Right lung (tissue), 5 donors: ENCODE data around the gene TSPAN14. TPM values are rescaled to one million over a fixed set of nuclear protein-coding genes. Genes with fewer than 3 reads are reported as not detected.
A peak's percentile ranks its signal among the peaks of the same experiment; 100 is the strongest.
"Not testable (repeated sequence)": the region's sequence is repeated elsewhere in the genome, so short reads cannot be mapped to it uniquely, and the experiment has no call there.

Source experiments
- DNase-seq, 2 donors: peaks; one replicate each; pipeline ENCODE4 v3.0.0-alpha.2; 2013
- polyA plus RNA-seq, 5 donors: library from polyadenylated mRNA; unstranded; fragments of 120-200 nt; gene quantifications; one replicate each; pipeline versions ENCODE4 v1.2.1 to v1.2.3, GENCODE V29; 2013; ENCODE audit warnings: inconsistent platforms in 1 of 5, low replicate concordance in 1 of 5; ENCODE audit not compliant: insufficient read length in 5 of 5, insufficient read depth in 1 of 5

Gene TSPAN14
- polyA plus RNA-seq, 5 donors, result 69.4 to 95.1 (median 78.3) TPM

- no peak for DNase-seq
Measured at GRCh38 chr10:80468002-80468401, 13.9 kb downstream of the TSPAN14 start.

DNA sequence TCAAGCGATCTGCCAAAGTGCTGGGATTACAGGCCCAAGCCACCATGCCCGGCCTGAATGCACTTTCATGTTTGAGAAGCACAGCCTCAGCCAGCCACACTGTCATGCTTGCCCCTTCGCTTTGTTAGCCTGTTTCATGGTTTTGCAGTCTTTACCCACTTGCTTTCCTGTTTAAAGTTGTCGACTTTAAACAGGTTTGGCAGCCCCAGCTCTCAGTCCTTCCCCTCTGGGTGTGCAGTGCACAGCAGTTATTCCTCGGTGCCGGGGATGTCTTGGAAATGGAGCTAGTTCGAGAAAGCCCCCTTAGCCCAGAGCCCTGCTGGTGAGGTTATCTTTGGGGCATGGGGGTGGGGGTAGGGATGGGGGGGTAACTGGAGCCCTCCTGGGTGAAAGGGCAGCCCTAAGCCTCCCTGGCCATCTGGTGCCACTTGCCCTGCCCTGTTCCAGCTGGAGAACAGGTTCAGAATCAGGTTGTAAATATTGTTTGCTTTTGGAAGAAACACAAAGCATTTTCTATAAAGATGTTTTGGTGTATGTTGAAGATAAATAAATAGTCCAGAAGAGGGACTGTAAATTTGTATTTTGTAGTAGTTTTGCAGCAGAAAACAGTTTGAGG, 14.8 kb downstream of the TSPAN14 start:
- DNase-seq, result peak in 1 of 2 donors; percentile 30

- DNase-seq, result no peak
Measured at GRCh38 chr10:80470266-80470665, 16.2 kb downstream of the TSPAN14 start.

DNA sequence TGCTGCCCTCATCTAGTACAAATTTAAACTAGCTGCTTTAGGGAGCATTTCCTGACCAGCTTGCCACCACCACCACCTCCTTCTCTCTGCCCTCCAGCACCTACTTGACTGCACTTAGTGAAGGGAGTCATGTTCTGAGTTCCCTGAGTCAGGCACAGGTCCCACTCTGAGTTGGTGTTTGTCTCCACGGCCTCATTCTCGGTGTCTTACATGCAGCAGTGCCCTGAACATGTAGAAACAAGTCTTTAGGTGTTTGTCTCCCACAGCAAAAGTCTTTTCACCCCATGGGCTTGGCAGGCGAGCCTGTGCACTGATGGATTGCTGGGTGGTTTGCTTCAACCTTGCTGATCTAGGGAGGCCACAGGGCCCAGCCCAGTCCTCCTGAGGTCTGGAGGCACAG, 16.9 kb downstream of the TSPAN14 start:
- DNase-seq, result no peak

DNA sequence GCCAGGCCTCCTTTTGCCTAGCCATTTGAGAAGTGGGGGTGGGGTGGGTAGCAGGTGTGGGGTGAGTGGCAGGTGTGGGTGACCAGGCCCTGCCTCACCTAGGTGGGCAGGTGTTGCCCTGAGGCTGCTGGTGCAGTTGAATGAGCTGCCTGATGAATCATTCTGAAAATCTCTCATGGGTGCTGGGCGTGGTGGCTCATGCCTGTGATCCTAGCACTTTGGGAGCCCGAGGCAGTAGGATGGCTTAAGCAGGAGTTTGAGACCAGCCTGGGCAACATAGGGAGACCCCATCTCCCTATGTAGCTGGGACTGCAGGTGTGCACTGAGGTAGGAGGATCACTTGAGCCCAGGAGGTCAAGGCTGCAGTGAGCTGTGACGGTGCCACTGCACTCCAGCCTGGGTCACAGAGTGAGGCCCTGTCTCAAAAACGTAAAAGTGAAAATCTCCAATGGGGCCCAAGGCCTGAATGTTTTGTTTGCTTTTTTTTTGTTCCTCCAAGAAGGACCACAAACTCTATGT, 17.7 kb downstream of the TSPAN14 start:
- DNase-seq, result no peak

GRCh38 chr10:80472234-80473095, 18.4 kb downstream of the TSPAN14 start:
- no peak for DNase-seq

- DNase-seq, result no peak
Measured at GRCh38 chr10:80473096-80473657, 19.1 kb downstream of the TSPAN14 start.

- no peak for DNase-seq
Measured at GRCh38 chr10:80473692-80474596, 19.8 kb downstream of the TSPAN14 start.

- DNase-seq, result no peak
Measured at GRCh38 chr10:80474597-80474910, 20.4 kb downstream of the TSPAN14 start.

GRCh38 chr10:80474941-80475340, 20.8 kb downstream of the TSPAN14 start:
- DNase-seq, result no peak

DNA sequence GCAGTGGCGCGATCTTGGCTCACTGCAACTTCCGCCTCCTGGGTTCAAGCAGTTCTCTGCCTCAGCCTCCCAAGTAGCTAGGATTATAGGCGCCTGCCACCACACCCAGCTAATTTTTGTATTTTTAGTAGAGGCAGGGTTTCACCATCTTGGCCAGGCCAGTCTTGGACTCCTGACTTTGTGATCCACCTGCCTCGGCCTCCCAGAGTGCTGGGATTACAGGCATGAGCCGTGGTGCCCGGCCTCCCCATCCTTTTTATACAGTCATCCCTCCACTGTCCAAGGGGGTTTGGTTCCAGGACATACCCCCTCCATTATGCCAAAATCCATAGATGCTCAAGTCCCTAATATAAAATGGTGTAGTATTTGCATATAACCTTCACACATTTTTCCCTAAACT, 21.5 kb downstream of the TSPAN14 start:
- DNase-seq, result not testable (repeated sequence)

GRCh38 chr10:80476685-80477084, 22.6 kb downstream of the TSPAN14 start:
- no peak for DNase-seq

GRCh38 chr10:80477813-80478212, 23.7 kb downstream of the TSPAN14 start:
- DNase-seq, result no peak

DNA sequence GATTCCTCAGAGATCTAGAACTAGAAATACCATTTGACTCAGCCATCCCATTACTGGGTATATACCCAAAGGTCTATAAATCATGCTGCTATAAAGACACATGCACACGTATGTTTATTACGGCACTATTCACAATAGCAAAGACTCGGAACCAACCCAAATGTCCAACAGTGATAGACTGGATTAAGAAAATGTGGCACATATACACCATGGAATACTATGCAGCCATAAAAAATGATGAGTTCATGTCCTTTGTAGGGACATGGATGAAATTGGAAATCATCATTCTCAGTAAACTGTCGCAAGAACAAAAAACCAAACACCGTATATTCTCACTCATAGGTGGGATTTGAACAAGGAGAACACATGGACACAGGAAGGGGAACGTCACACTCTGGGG, 26.3 kb downstream of the TSPAN14 start:
- DNase-seq, result not testable (repeated sequence)

DNA sequence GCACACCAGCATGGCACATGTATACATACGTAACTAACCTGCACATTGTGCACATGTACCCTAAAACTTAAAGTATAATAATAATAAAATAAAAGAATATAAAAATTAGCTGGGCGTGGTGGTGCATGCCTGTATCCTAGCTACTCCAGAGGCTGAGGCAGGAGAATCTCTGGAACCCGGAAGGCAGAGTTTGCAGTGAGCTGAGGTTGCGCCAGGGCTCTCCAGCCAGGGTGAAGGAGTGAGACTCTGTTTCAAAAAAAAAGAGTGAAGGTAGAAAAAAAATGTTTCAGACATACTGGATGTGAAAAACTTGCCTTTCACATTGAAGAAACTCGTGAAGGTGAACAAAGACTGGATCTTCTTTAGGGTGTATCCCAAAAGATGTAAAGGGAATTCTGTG, 26.7 kb downstream of the TSPAN14 start:
- no peak for DNase-seq

DNA sequence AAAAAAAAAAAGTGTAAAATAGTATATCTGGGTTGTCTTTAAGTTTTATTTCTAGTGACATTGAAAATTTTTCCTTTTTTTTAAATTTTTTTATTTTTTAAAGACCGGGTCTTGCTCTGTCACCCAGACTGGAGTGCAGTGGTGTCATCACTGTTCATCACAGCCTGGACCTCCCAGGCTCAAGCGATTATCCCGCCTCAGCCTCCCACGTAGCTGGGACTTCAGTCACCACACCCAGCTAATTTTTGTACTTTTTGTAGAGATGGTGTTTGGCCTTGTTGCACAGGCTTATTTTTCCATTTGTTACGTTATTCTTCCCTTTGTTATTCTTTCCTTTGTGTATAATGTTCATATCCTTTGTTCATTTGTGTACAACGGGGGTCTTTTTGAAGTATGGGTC, 30.1 kb downstream of the TSPAN14 start:
- DNase-seq, result no peak

- DNase-seq, result no peak
Measured at GRCh38 chr10:80484676-80485075, 30.6 kb downstream of the TSPAN14 start.

DNA sequence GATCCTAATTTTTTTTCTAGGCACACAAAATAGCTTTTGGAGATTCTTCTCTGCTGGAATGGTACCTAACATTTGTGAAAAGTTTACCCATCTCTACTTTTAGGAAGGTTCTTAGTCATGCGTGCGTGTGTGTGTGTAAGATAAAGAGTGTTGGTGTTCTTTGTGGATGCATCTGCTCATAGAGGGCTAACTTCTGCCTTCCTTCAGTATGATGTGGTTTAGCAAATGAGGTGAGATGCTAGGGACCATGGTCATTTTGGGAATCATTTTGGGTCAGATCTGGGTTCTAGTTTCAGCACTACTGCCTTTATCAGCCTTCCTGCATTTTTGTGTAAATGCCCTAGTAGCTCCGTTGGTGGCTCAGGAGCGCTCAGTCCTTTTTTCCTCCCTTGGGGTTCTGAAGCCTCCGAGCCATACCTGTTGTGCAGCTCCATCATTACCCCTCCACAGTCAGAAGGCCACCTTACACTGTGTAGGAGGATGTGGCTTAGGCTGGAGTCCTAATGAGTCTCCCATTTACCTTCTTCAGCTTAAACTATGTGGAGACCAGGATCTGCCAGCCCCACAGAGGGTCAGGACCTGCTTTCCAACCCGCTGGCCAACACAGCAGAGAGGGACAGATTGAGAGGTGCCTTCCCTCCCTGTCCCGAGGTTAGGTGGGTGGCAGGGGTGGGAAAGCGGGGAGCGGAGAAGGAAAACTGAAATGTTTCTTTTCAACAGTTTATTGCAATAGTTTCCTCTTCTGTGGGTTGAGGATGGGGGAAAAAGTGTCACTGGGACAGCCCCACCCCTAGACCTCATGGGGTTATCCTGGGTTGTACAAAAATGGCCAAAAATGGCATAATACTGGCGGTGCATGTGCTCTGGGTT, 31.2 kb downstream of the TSPAN14 start:
- DNase-seq, result no peak

GRCh38 chr10:80485946-80486764, 32.0 kb downstream of the TSPAN14 start:
- DNase-seq, result no peak
